SJCRH30 (cell line): ENCODE measurements around the gene RABGEF1. TPM values are rescaled to one million over a fixed set of nuclear protein-coding genes. Genes with fewer than 3 reads are reported as not detected.

ENCODE experiments used
- DNase-seq, 2 experiments: peaks; one replicate each; pipeline ENCODE4 v3.0.0-alpha.2; 2015 to 2020
- H3K27ac ChIP-seq: fragments of 250-450 bp; sonication (Bioruptor Pico); 2 replicates; pipeline ENCODE4 v1.5.1; 2020; ENCODE audit warnings: mild to moderate bottlenecking, moderate library complexity
- H3K27me3 ChIP-seq: fragments of 250-450 bp; sonication (Bioruptor Pico); 2 replicates; pipeline ENCODE4 v1.5.1; 2020; ENCODE audit warnings: mild to moderate bottlenecking, moderate library complexity
- H3K36me3 ChIP-seq: fragments of 250-450 bp; sonication (Bioruptor Pico); 2 replicates; pipeline ENCODE4 v1.5.1; 2020; ENCODE audit warnings: mild to moderate bottlenecking, moderate library complexity
- H3K4me1 ChIP-seq: fragments of 250-450 bp; sonication (Bioruptor Pico); 2 replicates; pipeline ENCODE4 v1.5.1; 2020; ENCODE audit warnings: mild to moderate bottlenecking, moderate library complexity
- H3K4me3 ChIP-seq: fragments of 250-450 bp; sonication (Bioruptor Pico); 2 replicates; pipeline ENCODE4 v1.5.1; 2020; ENCODE audit warnings: mild to moderate bottlenecking, moderate library complexity
- H3K9me3 ChIP-seq: fragments of 250-450 bp; sonication (Bioruptor Pico); replicated peaks from 2 replicates; pipeline ENCODE4 v1.5.1; 2020; ENCODE audit warnings: mild to moderate bottlenecking, moderate library complexity
- total RNA-seq: library from RNA; depleted of rRNA; stranded (reverse); fragments of >200 nt; shearing (Covaris generic); gene quantifications from 2 replicates; pipeline ENCODE4 v1.2.3, GENCODE V29; 2014; rRNA removed

RABGEF1 gene
- total RNA-seq, 1 experiment from 2014 or later, result 26.7 TPM

DNA sequence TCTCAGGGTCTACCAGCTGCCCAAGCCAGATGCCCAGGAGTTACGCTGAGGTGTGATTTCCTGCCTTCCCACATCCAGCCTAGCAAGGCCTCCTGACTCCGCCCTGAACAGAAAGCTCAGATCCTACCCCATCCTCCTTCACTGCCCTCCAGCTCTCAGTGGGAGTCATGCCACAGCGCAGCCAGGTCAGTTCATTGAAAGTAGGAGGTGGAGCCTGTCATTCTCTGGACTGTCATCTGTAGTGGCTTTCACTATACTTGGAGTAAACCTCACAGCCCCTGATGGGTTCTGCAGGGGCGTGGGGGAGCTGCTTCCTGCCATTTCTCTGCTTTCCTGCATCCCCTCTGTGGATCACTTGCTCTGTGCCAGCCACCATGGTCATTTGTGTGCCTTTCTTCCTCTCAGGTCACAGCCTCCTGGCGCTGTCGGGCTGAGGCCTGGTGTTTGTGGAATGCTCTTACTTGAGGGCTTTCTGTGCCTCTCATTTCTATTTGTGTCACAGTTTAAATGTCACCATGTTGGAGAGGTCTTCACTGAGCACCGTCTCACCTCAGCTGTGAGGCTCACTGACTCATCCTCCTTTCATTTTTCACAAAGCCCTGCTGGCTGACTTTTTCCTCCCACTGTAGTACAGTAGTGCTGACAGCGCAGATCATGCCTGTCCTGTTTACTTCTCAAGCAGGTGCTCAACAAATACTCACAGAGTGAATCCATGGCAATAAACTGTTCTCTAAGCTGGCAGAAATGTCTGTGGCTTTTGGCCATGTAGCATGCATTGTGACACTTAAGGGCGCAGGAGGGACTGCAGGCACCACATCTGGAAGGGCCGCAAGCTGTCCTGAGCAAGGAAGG lies 119.5 kb downstream of the RABGEF1 start:
- no peak for DNase-seq
- Histone ChIP-seq H3K36me3 (0 out of 2 replicates have a peak, but pooled peaks cover 6% of the 10 kb centered on the region), H3K27ac (no peak overlapping the region), H3K27me3 (no peaks in the 10 kb centered on the region), H3K4me3 (no peak overlapping the region), H3K9me3 (no peaks in the 10 kb centered on the region), H3K4me1 (no peaks in the 10 kb centered on the region)

- Histone ChIP-seq H3K27ac (no peak overlapping the region), H3K36me3 (0 out of 2 replicates have a peak, but pooled peaks cover 6% of the 10 kb centered on the region), H3K27me3 (no peaks in the 10 kb centered on the region), H3K9me3 (no peaks in the 10 kb centered on the region), H3K4me3 (no peak overlapping the region), H3K4me1 (no peaks in the 10 kb centered on the region)
- no peak for DNase-seq
Observed at GRCh38 chr7:66860767-66861166, 120.2 kb downstream of the RABGEF1 start.

Other genes with a start within 250 kb of the RABGEF1 start
- 12.1 and 12.5 TPM in 2 replicates for gene KCTD7, start 111.9 kb upstream of the RABGEF1 start, total RNA-seq
- 119 and 140 TPM in 2 replicates for gene TMEM248, start 180.5 kb downstream of the RABGEF1 start, total RNA-seq